ENCODE data around the gene ZBED6.

DNA sequence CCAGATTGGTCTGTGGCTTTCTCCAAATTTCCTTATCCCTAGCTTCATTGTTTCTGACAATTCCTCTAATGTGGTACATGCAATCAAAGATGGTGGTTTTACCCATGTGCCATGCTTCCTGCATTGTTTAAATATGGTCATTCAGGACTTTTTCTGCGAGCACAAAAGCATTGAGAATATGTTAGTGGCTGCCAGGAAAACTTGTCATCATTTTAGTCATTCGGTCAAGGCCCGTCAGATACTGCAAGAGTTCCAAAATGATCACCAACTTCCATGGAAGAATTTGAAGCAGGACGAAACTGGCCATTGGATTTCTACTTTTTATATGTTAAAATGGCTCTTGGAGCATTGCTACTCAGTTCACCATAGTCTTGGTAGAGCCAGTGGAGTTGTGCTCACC is 3.7 kb downstream of the ZBED6 start:
- TF ChIP-seq, protein P1, sequence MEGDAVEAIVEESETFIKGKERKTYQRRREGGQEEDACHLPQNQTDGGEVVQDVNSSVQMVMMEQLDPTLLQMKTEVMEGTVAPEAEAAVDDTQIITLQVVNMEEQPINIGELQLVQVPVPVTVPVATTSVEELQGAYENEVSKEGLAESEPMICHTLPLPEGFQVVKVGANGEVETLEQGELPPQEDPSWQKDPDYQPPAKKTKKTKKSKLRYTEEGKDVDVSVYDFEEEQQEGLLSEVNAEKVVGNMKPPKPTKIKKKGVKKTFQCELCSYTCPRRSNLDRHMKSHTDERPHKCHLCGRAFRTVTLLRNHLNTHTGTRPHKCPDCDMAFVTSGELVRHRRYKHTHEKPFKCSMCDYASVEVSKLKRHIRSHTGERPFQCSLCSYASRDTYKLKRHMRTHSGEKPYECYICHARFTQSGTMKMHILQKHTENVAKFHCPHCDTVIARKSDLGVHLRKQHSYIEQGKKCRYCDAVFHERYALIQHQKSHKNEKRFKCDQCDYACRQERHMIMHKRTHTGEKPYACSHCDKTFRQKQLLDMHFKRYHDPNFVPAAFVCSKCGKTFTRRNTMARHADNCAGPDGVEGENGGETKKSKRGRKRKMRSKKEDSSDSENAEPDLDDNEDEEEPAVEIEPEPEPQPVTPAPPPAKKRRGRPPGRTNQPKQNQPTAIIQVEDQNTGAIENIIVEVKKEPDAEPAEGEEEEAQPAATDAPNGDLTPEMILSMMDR (IDR thresholded peaks at IDR 0.05; ENCODE audit: poor library complexity), result no peak
- no peak for TF ChIP-seq EZH2 (IDR thresholded peaks at IDR 0.05; ENCODE audit: borderline replicate concordance)
